ENCODE data around the gene EFR3B. TPM values are rescaled to one million over a fixed set of nuclear protein-coding genes. Genes with fewer than 3 reads are reported as not detected.

Gene EFR3B
- total RNA-seq, 4 donors from 2014 or later, result 0.40 to 1.2 (median 0.65) TPM

DNA sequence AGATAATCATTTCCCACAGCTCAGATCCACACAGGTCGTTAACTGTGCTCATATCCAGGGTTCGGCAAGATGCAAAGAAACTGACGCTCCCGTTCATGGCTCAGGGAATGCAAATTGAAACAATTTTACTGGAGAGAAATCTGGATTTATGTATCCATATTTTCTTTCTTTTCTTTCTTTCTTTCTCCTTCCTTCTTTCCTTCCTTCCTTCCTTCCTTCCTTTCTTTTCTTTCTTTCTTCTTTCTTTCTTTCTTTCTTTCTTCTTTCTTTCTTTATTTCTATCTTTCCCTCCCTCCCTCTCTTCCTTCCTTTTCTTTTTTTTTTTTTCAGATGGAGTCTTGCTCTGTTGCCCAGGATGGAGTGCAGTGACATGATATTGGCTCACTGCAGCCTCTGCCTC is 146.5 kb downstream of the EFR3B start:
- Histone ChIP-seq H3K4me3 (no peak overlapping the region), H3K4me1 (no peaks in the 10 kb centered on the region), H3K36me3 (no peaks in the 10 kb centered on the region), H3K9me3 (no peaks in the 10 kb centered on the region), H3K27me3 (no peaks in the 10 kb centered on the region), H3K27ac (no peak overlapping the region)
- DNase-seq, result no peak
- TF ChIP-seq, protein P1, sequence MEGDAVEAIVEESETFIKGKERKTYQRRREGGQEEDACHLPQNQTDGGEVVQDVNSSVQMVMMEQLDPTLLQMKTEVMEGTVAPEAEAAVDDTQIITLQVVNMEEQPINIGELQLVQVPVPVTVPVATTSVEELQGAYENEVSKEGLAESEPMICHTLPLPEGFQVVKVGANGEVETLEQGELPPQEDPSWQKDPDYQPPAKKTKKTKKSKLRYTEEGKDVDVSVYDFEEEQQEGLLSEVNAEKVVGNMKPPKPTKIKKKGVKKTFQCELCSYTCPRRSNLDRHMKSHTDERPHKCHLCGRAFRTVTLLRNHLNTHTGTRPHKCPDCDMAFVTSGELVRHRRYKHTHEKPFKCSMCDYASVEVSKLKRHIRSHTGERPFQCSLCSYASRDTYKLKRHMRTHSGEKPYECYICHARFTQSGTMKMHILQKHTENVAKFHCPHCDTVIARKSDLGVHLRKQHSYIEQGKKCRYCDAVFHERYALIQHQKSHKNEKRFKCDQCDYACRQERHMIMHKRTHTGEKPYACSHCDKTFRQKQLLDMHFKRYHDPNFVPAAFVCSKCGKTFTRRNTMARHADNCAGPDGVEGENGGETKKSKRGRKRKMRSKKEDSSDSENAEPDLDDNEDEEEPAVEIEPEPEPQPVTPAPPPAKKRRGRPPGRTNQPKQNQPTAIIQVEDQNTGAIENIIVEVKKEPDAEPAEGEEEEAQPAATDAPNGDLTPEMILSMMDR (IDR thresholded peaks at IDR 0.05), result no peak
- TF ChIP-seq POLR2A (IDR thresholded peaks at IDR 0.05), result no peak

DNA sequence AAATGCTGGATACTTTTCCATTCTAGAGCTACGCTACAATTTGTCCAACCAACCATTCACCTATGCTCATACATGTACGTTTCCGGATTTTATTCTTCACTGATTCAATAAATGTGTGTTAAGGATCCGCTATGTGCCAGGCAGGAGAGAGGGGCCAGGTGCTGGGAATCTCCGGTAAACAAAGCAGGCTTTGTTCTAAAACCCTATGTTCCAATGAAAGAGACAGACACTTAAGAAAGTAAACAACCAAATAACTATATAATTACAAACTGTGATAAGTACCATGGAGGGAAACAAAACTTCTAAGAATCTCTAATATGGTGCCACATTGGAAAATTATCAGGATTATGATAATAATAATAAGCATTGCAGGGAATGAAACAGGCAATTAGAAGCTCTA is 148.7 kb downstream of the EFR3B start:
- H3K4me3 ChIP-seq, result no peak overlapping the region
- H3K4me1 ChIP-seq, result no peaks in the 10 kb centered on the region
- no peak for TF ChIP-seq POLR2A (IDR thresholded peaks at IDR 0.05)
- H3K36me3 ChIP-seq, result no peaks in the 10 kb centered on the region
- no peak overlapping the region for H3K27ac ChIP-seq
- no peaks in the 10 kb centered on the region for H3K9me3 ChIP-seq
- H3K27me3 ChIP-seq, result no peaks in the 10 kb centered on the region
- DNase-seq, result no peak

DNA sequence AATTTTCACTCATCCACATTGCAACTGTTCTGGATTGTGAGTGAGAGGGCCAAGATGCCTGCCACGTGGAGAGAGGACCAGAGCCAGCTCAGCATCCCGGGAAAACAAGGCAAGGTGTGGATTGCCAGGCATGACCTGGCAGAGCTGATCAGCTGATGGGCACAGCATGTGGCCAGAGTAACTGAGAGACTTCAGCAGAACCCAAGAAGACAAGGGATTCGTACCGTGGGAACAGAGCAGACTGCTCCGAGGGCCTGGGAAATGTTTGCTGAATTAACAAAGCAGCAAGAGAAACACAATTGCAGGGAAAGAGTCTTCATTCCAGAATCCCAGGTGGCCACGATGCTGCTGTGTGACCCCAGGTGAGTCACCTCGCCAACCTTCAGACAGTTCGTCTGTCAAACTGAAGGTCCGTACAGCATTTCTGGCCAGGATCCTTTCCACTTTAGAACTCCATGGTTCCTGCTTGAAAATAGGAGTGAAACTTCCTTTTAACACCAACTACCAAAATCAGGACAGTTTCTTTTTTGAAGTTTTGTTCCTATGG is 152.8 kb downstream of the EFR3B start:
- H3K36me3 ChIP-seq, result no peaks in the 10 kb centered on the region
- no peak for TF ChIP-seq POLR2A (IDR thresholded peaks at IDR 0.05)
- TF ChIP-seq, protein P1 (IDR thresholded peaks at IDR 0.05), result no peak

DNA sequence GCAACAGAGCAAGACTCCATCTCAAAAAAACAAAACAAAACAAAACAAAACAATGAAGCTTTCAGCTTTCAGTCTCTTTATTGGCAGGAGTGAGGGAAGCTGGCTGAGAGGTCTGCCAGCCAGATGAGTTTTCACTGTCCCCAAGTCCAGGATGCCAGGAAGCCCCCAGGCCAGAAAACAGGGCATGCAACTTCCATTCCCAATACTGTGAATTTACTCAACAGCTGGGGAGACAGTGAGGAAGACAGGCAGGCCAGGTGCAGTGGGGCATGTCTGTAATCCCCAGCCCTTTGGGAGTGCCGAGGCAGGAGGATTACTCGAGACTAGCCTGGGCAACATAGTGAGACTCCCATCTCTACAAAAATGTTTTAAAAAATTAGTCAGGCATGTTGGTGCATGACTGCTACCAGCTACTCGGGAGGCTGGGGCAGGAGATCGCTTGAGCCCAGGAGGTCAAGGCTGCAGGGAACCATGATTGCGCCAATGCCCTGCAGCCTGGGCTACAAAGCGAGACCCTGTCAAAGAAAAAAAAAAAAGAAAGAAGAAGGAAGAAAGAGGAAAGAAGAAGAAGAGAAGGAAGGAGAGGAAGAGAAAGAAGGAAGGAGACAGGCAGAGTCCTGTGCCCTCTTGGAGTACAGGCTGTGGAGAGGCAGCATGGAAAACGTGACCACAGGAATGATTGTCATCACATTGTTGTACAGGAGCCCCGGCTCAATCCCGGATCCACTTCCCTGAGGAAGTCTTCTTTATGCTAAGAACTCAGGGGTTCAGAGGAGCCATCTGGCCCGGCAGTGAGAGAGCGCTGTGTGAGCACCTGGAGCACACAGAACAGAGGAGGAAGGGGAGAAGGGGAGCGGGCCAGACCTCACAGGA is 155.7 kb downstream of the EFR3B start:
- Histone ChIP-seq H3K27me3 (no peaks in the 10 kb centered on the region), H3K27ac (no peak overlapping the region), H3K4me3 (no peak overlapping the region), H3K9me3 (no peaks in the 10 kb centered on the region), H3K4me1 (no peaks in the 10 kb centered on the region), H3K36me3 (no peaks in the 10 kb centered on the region)
- TF ChIP-seq, protein P1 (IDR thresholded peaks at IDR 0.05), result no peak
- TF ChIP-seq POLR2A (IDR thresholded peaks at IDR 0.05), result no peak
- no peak for DNase-seq

More for the DNA sequence above, 152.8 kb downstream of the EFR3B start:
- H3K4me1 ChIP-seq, result no peaks in the 10 kb centered on the region
- no peak overlapping the region for H3K4me3 ChIP-seq
- H3K27ac ChIP-seq, result no peak overlapping the region
- no peaks in the 10 kb centered on the region for H3K9me3 ChIP-seq
- DNase-seq, result no peak
- no peaks in the 10 kb centered on the region for H3K27me3 ChIP-seq

DNA sequence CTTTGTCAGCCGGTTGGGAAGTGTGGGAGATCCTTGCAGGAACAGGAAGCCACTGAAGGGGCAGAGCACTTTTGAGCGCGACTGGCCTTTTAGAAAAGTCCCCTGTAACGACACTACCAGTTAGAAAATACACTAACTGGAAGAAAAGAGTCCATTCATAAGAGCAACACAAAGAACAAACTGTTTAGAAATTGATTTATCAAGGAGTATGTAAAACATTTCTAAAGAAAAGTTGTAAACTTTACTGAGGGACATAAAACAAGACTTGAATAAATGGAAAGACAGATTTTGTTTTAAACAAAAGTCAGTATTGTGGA is 156.3 kb downstream of the EFR3B start:
- Histone ChIP-seq H3K36me3 (no peaks in the 10 kb centered on the region), H3K27ac (no peak overlapping the region), H3K4me1 (no peaks in the 10 kb centered on the region), H3K4me3 (no peak overlapping the region), H3K9me3 (no peaks in the 10 kb centered on the region), H3K27me3 (no peaks in the 10 kb centered on the region)
- DNase-seq, result no peak
- no peak for TF ChIP-seq POLR2A (IDR thresholded peaks at IDR 0.05)
- TF ChIP-seq, protein P1 (IDR thresholded peaks at IDR 0.05), result no peak

DNA sequence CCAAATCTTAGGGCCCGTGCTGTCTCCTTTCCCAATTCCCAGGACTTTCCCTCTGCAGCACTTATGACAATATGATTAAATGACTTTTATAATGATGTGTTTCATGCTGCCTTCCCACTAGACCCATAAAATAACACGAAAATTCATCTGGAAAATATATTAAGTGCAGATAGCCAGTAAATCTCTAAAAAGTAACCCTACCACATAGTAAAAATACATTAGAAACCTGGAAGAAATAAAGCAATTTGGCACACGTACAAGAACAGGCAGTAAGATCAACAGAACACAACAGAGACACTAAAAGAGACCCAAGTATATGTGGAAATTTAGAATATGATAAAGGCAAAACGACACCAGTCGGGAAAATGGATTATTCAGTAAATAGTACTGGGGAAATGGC is 156.7 kb downstream of the EFR3B start:
- no peak overlapping the region for H3K27ac ChIP-seq
- H3K27me3 ChIP-seq, result no peaks in the 10 kb centered on the region
- no peak for DNase-seq
- no peak overlapping the region for H3K4me3 ChIP-seq
- no peaks in the 10 kb centered on the region for H3K4me1 ChIP-seq
- H3K36me3 ChIP-seq, result no peaks in the 10 kb centered on the region
- TF ChIP-seq, protein P1 (IDR thresholded peaks at IDR 0.05), result no peak
- no peak for TF ChIP-seq POLR2A (IDR thresholded peaks at IDR 0.05)
- H3K9me3 ChIP-seq, result no peaks in the 10 kb centered on the region
